HG03575 (cell line): Measurements from ENCODE around the gene NRAP.

ENCODE experiments used
- ATAC-seq: cut with Tn5 transposase; IDR thresholded peaks from one replicate; pipeline ENCODE4 v1.9.1; 2021; ENCODE audit not compliant: unreplicated experiment, insufficient number of reproducible peaks, low FRiP score; ENCODE audit errors: extremely low read depth

Gene NRAP

DNA sequence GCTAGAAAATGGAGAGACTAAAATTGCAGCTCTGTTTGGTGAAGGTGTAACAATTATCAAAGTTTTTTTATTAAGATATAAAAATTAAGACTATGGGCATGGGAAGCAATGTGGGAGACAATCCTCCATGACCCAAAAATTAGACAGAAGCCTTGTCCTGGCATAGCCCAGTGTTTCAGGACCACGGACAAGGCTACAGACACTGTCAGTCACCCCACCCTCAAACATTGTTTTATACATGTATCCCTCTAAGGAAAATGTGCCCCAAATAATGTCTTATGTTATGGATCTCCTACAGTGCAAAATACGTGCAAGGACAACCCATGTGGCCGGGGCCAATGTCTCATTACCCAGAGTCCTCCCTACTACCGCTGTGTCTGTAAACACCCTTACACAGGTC, 87.0 kb downstream of the NRAP start:
- no peak for ATAC-seq

DNA sequence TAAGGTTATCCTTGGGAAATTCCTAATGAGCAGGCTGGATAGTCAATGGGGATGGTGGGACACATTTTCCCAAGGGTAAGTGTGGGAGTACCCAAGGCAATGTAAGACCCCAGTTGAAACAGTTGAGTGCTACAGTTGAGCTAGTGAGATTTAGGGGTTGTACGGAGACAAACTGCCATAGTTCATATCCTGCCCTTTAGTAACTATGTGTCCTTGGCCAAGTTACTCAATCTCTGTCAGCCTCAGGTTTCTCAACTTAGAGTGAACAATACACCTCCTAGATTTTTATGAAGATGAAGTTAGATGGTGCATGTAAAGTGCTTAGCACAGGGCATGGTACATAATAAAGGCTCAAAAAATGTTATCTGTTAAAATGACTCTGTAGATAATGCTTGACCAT, 90.5 kb downstream of the NRAP start:
- ATAC-seq, result no peak

DNA sequence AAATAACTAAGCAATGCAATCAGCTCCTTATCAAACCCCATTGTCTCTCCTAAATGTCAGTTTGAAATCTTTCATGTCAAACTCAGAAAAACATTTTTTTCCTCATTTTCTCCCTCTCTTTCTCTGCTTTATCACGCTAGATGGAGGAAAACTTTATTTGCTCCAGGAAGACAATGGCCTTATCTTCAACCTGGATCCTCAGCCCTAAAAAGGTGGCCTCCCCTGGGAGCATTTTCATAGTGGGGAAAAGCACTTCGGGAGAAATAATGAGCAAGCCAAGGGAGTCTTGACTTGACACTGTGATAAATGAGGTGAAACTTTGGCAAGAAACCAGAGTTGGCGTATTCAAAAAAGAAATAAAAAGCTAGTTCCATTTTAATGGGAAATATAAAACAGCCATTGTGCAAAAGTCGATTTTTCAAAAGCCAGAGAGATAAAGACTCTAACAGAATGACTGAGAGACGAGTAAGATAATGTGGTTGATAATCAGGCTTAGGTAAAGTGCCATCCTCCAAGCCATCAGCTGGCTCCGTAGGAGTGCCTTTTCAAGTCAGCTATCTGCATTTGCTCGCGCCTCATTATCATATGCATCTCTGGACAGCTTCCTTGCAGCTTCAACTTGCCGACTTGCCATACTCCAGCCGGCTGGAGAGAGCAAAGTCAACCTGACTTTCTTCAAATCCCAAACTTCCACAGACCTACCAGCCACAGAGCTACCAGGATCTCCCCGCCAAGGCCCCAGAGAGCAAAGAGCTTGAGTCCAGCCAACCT, 91.1 kb downstream of the NRAP start:
- no peak for ATAC-seq

DNA sequence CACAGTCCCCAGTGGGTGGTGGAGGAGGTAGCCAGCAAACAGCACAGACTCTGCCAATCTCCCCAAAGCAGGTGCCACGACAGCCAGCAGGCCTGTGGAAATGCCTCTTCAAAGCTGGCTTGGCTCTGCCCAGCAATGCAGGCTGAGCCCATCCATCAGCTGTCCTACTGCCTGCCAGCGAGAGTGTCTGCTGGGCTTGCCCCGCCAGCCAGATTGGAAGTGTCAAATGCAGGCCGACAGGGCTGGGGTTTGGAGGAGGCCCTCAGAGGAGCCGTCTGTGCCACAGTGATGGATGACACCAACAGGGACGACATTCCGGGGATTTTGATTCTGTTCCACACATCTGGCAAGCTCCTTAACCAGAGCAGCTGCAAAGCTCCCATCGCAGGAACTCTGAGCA, 94.3 kb downstream of the NRAP start:
- ATAC-seq, result no peak

DNA sequence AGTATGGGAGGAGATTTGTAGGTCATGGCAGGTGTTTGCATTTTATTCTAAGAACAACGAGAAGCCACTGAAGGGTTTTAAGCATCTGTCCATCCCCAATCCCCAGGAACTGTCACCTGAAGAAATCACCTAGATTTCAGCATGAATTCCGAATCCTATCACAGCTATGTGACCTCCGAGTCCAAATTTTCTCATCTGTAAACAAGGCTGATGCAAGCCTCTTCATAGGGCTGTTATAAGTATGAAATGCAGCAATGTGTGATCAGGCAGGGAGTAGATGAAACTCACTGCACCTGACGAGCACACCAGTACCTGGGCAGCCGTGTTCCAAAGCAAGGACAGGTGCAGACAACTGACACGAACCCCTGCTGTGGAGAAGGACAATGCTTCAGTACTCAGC, 97.0 kb downstream of the NRAP start:
- ATAC-seq, result no peak

DNA sequence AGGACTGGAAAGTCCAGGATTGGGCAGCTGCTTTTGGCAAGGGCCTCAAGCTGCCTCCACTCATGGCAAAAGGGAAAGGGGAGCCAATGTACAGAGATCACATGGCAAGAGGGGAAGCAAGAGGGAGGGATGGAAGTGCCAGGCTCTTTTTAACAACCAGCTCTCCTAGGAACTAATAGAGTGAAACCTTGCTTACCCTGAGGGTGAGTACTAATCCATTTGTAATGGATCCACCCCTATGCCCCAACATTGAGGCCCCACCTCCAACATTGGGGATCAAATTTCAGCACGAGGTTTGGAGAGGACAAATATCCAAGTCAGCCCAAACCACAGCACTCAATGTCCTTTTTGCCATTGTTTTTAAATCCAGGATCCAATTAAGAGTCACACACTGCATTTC, 98.5 kb downstream of the NRAP start:
- ATAC-seq, result no peak

DNA sequence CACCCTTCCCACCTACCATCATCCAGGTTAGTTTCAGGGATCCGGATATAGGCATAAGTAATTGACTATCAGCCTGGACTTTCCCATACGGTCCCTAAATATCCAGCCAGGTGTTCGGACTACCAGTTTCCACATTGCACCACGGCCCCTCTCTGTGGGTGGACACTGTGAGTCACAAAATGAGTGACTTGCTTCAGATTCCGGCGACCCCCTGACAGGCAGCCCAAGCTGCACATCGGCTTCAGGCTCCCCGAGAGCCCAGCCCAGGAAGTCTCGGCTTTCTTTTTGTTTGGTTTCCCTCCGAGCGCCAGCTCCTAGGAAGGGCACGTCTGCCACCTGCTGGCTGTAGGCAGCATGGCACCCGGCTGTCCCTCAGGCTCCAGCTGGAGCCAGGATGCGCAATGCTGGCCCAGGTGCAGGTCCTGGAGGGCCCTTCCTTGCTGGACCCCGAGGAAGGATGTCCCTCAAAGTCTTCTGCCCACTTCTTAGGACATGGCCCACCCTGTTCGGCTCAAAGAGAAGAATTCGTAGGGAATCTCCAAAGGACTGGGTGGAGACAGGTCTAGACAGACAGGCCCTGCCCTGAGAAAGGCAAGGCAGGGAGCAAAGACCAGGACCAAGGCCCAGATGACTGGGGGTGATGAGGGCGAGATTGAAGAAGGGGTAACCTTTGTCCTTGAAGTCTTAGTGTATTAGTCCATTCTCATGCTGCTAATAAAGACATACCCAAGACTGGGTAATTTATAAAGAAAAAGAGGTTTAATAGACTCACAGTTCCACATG, 100.3 kb downstream of the NRAP start:
- ATAC-seq, result no peak

DNA sequence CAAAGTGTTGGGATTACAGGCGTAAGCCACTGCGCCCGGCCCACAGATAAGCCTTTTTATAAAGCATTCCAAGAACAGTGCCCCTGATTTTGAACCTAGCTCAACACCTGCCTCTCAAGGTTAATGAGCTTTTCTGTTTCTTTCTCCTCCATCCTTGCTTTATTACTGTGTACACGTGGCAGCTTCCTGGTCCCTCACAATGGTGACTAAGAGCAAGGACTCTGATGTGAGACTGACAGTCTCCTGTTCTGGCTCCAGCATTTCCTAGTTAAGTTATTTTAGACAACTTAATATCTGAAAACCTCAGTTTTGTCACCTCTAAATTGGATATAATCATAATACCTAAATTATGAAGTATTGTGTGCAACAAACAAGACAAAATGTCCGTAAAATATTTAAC, 101.1 kb downstream of the NRAP start:
- no peak for ATAC-seq

DNA sequence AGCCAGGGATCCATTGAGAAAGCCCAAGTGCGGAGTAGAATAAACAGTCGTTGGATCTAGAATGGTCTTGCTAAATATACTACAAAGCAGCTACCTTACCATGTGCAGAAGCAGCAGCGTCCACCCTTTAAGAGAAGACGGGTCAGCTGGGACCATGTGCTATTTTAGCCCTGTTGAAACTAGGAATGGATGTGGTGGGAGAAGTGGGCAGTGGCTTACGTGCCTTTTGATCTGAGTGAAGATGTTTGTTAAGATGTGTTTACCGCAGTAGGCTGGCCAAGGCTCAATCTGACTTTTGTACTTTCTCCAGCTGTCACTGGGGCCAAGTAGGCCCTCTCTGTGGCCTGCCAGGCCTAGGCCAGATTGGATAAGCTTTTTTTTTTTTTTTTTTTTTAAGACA, 101.8 kb downstream of the NRAP start:
- no peak for ATAC-seq

DNA sequence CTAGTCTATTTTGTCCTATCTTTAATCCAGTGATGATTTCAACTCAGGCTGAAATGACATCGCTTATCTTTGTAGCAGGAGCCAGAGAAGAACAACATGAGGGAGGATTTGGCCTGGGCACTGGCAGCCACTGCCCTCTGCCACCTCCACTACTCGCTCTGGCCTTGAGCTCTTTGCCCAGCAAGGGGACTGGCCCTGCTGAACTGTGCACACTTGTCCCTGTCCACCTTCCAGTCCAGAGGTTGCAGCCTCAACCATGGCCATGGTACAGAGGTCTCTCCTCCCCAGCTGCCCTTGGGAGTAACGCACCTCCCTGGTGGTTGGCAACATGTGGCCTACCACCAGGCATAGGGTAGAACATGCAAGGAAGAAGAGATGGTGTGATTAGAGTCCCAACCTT, 102.6 kb downstream of the NRAP start:
- no peak for ATAC-seq

DNA sequence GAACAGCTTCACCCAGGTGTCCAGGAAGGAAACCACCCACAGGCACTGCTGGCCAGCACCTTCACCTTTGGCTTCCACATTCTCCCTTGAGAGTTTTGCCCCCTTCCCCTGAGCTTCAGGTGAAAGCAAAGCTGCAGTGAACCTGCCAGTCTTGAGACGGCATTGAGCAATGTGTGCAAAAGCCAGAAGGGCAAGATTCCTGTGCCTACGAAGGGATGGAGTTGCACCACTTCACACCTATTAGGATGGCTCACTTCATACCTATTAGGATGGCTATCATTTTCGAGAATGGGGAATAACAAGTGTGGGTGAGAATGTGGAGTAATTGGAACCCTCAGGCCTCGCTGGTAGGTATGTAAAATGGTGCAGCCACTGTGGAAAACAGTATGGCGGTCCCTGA, 103.8 kb downstream of the NRAP start:
- no peak for ATAC-seq

DNA sequence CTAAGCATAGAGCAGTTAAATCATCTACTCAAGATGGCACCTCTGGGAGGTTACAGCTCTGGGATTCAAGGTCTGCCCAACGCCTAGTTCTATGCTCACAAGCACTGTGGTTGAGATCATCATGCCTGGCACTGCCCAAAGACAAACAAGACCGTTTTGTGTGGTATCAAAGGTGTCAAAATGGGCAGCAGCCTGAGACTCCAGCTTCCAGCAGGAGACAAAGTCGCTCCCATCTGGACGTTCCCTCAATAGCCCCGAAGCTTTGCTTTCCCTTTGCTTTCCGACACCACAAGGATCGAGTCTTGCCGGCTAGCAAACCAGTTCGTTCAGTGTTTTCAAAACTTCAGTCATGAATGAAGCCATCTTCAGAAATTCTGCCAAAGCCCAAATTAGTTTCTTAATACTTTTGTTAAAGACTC, 105.9 kb downstream of the NRAP start:
- ATAC-seq, result no peak

DNA sequence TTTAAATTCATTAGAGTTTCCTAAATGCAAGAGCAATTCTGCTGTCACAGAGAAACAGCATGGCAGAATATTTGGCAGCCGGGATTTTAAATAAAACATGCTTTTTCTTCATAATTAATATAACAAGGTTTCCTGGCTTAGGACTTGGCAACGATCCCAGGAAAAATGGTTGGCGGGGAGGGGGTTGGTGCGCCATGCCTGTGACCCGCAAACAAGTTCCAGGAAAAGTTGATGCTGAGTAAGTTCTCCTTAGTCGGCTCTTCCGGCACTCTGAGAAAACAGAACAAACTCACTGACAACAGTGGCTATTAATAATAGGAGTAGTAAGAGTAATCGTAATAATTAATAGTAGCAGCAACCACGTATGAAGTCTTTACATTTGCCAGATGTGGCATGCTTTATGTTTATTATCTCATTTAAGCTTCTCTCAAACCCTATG, 106.4 kb downstream of the NRAP start:
- no peak for ATAC-seq

DNA sequence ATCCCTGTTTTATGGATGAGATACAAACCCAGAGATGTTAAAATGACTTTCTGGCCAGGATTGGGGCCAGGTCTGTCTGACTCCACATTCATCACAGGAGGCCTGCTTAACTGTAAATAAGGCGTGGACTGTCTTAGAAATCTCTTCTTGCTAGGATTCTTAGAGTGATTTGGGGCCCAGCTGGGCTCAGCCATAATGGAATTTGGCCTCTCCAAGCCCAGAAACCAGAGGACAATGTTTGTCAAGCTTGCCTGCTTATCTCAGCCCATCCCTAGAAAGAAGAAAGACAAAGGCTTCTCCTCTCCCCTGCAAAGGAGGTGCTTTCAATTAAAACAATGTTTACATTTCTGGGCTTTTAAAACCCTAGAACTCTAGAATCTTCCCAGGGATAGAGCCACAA, 108.1 kb downstream of the NRAP start:
- no peak for ATAC-seq

DNA sequence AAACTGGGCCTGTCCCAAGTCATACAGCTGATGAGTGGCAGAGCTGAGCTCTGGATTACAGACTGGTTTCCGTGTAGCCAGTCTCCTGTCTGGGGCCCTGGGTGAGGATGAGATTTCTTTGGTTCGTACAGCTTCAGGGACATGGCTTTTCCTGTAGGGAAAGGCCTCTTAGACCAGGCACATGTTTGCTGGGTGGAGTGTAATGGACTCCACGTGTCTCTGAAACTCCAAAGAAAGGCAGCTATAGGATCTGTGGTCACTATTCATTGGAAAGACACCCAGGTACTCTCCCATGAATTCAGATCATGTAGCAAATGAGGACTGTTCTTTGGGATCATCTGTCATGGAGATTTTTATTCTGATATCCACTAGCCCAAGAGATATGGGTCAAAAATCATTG, 108.6 kb downstream of the NRAP start:
- ATAC-seq, result no peak

DNA sequence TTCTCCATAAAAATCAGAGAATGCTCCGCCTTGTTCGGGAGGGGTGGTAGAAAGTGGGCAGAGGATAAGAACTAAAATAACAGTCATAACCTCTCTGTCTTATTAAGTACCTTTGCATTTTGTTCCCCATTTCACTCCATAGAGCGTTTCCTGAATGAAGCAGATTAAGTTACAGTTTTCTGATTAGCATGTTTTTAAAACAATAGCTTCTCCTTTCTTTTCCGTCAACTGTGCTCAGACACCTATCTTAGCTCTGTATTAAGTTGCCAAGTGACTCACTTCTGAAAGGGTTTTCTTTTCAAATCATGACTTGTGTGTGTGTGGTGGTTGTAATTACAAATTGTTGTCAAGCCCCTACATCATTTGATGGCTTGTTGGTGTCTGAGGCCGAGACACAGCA, 109.6 kb downstream of the NRAP start:
- ATAC-seq, result no peak

DNA sequence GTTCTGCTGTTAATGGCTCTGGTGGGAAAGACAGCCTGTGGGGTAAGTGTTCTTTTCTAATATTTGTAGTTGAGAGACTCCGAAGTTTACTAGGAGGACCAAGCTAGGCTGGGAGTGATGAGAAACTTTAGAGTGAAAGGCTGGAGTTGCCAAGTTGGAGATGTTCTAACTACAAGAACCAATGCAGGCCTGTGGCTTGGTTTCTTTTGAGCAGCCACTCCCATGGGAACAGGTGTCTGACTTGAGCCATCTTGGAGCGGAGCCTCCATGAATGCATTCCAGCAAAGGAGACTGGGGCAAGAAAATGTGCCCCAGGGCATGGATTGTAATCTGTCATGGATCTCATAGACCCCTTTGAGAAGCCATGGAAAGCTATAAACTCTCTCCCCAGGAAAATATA, 110.7 kb downstream of the NRAP start:
- ATAC-seq, result no peak

DNA sequence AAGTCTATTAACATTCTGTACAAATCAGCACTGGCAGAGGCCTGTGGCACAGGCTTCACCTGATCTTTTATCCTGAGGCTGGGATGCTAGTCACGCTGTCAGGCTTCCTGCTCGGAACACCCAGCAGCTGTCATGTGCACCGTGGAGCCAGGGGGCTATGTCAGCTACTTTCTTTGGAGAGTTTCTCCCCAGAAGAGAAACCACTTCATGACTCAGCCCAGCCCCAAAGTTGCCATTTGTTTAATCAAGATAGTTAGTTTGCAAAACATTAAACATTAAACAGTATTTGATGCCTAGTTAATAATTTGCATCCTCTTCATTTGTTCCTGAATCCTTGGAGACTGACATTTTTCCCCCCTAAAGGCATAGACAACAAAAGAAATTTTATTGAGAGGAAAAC, 111.1 kb downstream of the NRAP start, which contains the start of gene HABP2:
Gene HABP2, plus strand, starts transcription at position 353 of the 400 bp plus-strand sequence. CDS start 69 bp downstream, outside the sequence.
- no peak for ATAC-seq

DNA sequence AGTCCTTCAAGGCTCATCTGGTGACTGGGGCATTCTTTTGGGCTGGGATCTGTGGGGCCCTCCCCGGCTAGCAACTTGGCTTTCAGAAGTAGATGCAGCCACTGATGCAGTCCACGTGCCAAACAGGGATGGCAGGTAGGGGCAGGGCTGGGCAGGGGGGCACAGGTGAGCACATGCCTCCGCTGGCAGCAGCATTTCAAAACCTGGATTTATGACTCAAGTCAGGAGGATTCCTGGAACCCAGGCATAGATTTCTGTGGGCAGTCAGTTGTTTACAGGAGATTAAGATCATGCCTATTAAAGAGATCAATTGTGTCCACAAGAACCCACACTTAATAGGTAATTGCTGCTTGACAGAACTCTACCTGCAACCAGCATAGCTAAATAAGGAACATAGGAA, 111.8 kb downstream of the NRAP start:
- ATAC-seq, result no peak

DNA sequence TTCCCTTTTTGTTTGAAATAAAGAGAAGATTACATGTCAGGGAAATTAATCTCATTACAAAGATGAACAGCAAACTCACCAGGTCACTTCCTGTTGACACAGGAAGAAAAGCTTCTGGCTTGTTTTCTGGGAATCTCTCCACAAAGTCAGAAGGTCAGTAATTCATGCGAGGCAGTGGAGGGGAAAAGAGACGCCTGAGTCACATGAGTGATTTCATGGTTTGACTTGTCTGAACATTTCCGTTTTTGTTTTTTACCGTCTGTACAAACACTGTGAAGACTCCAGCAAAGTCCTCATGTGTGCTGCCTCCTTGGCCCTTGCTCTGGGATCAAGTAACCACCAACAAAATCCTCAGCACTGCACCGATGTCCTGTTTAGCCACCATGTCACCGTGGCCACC, 113.5 kb downstream of the NRAP start:
- no peak for ATAC-seq
